ENCODE measurements around the gene FAM13A. TPM values are rescaled to one million over a fixed set of nuclear protein-coding genes. Genes with fewer than 3 reads are reported as not detected.
"Not testable (repeated sequence)": the region's sequence is repeated elsewhere in the genome, so short reads cannot be mapped to it uniquely, and the experiment has no call there.

The FAM13A gene
- total RNA-seq, 4 donors from 2014 or later, result 17.7 to 80.3 (median 46.2) TPM

DNA sequence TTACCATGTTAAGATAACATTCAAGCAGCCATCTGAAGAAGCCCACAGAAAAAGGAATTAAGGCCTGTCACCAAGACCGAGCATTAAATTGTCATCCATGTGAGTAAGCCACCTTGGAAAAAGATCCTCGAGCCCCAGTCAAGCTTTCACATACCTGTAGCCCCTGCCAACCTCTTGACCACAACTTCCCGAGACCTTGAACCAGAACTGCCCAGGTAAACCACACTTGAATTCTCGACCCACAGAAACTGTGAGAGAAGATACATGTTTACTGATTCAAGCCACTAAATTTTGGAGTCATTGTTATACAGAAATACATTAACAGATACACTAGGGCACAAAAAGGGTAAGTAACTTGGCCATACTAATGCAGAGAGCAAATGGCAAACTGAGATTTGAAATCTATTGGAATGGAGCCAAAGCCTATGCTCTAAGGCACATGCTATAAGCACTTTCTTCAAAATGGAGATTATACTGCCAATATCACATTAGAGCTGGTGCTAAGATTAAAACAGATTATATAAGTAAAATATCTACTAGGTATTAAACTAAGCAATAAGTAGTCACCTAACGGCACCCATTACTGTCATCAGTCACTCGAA, 49.5 kb downstream of the FAM13A start:
- Histone ChIP-seq H3K9me3 (no peaks in the 10 kb centered on the region), H3K27me3 (no peaks in the 10 kb centered on the region), H3K27ac (no peak overlapping the region), H3K4me1 (no peaks in the 10 kb centered on the region), H3K4me3 (no peak overlapping the region), H3K36me3 (no peaks in the 10 kb centered on the region)
- intact Hi-C loops (cut with DNase I; ENCODE audit: low total_unique reads), result no loop called here
- no peak for TF ChIP-seq POLR2A (IDR thresholded peaks at IDR 0.05)
- no peak for TF ChIP-seq CTCF (IDR thresholded peaks at IDR 0.05)
- DNase-seq, result no peak

DNA sequence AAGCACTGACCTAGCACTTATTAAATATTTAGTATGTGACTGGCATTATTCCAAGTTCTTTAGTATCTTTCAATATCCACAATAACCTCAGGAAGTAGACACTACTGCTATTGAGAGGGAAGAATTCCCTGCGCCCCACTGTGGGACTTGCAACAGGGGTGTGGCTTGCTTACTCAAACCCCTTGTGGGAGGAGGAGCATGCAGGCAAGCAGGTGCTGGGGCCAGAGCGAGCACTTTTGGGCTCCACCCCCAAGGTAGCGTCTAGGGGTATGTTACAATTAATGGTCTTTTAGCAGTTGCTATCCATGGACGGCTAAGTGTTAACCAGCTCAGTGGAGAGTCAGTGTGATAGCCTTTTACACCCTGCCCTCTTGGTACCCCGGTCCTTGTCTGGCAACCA, 50.7 kb downstream of the FAM13A start:
- Histone ChIP-seq H3K9me3 (no peaks in the 10 kb centered on the region), H3K36me3 (no peaks in the 10 kb centered on the region), H3K27ac (no peak overlapping the region), H3K27me3 (no peaks in the 10 kb centered on the region), H3K4me1 (no peaks in the 10 kb centered on the region), H3K4me3 (no peak overlapping the region)
- DNase-seq, result no peak
- intact Hi-C loops (cut with DNase I; ENCODE audit: low total_unique reads), result no loop called here
- no peak for TF ChIP-seq POLR2A (IDR thresholded peaks at IDR 0.05)
- no peak for TF ChIP-seq CTCF (IDR thresholded peaks at IDR 0.05)

DNA sequence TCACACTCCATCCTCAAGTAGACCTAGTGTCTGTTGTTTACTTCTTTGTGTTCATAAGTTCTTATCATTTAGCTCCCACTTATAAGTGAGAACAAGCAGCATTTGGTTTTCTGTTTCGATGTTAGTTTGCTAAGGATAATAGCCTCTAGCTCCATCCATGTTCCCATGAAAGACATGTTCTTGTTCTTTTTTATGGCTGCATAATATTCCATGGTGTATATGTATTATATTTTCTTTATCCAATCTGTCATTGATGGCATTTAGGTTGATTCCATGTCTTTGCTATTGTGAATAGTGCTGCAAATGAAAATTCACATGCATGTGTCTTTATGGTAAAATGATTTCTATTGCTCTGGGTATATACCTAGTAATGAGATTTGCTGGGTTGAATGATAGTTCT, 51.9 kb downstream of the FAM13A start:
- intact Hi-C loops (cut with DNase I; ENCODE audit: low total_unique reads); H3K9me3 ChIP-seq; H3K36me3 ChIP-seq; H3K27me3 ChIP-seq; H3K4me1 ChIP-seq; DNase-seq; H3K27ac ChIP-seq; H3K4me3 ChIP-seq: not testable (repeated sequence)

- no peak for DNase-seq
- no peaks in the 10 kb centered on the region for H3K4me1 ChIP-seq
- no peak overlapping the region for H3K4me3 ChIP-seq
- H3K36me3 ChIP-seq, result no peaks in the 10 kb centered on the region
- TF ChIP-seq POLR2A (IDR thresholded peaks at IDR 0.05) (no peak), CTCF (IDR thresholded peaks at IDR 0.05) (no peak)
- no peaks in the 10 kb centered on the region for H3K27me3 ChIP-seq
- H3K9me3 ChIP-seq, result no peaks in the 10 kb centered on the region
- no peak overlapping the region for H3K27ac ChIP-seq
- intact Hi-C loops (cut with DNase I; ENCODE audit: low total_unique reads), result no loop called here
Observed at GRCh38 chr4:89001647-89002445, 55.1 kb downstream of the FAM13A start.

- Histone ChIP-seq H3K27me3 (no peaks in the 10 kb centered on the region), H3K4me1 (no peaks in the 10 kb centered on the region), H3K9me3 (no peaks in the 10 kb centered on the region), H3K4me3 (no peak overlapping the region), H3K27ac (no peak overlapping the region), H3K36me3 (no peaks in the 10 kb centered on the region)
- no peak for DNase-seq
- TF ChIP-seq CTCF (IDR thresholded peaks at IDR 0.05) (no peak), POLR2A (IDR thresholded peaks at IDR 0.05) (no peak)
- intact Hi-C loops (cut with DNase I; ENCODE audit: low total_unique reads), result no loop called here
Observed at GRCh38 chr4:89000844-89001360, 56.1 kb downstream of the FAM13A start.

All from uterus (tissue), 4 donors.